A549 (cell line): Measurements from ENCODE around the gene DCPS. TPM values are rescaled to one million over a fixed set of nuclear protein-coding genes. Genes with fewer than 3 reads are reported as not detected.

Source experiments
- ATAC-seq, 2 experiments: fragments of 200-7000 bp in 1 of 2; fragments of >200 bp in 1 of 2; cut with Nextera tagmentation in 1 of 2; cut with Tn5 transposase in 1 of 2; 3 replicates each; pipeline versions ENCODE4 v1.8.0 to v1.9.1; 2018 to 2020; ENCODE audit warnings: mild to moderate bottlenecking in 1 of 2, moderate library complexity in 1 of 2
- CTCF ChIA-PET: fragments of 300-600 bp; sonication (Branson Sonifier 250); formaldehyde crosslinking; extraction: SDS; loops from one replicate; lab custom pipeline; 2021; ENCODE audit warnings: antibody characterized with exemption, inconsistent platforms; lab: Yijun Ruan, JAX
- POLR2A ChIA-PET: fragments of 350-600 bp; formaldehyde crosslinking; extraction: SDS; loops from one replicate; lab custom pipeline; 2021; ENCODE audit warnings: antibody characterized with exemption, inconsistent platforms; lab: Yijun Ruan, JAX
- DNase-seq, 2 experiments: peaks; one replicate each; pipeline versions ENCODE4 v3.0.0 to v3.0.0-alpha.2; 2011 to 2016; ENCODE audit warnings: low read depth in 1 of 2, low spot score in 1 of 2
- FAIRE-seq: peaks from 2 replicates; lab custom pipeline; 2011; peaks lifted over from hg19 to GRCh38; lab: Jason Lieb, UNC
- H3K27ac ChIP-seq, 2 experiments: fragments of >200 bp; sonication (Bioruptor Twin); formaldehyde crosslinking; 3 replicates each; pipeline ENCODE4 v1.5.1; 2016 to 2017
- H3K4me1 ChIP-seq: fragments of >200 bp; sonication (Bioruptor Twin); formaldehyde crosslinking; 3 replicates; pipeline ENCODE4 v1.6.1; 2016
- H3K4me2 ChIP-seq: fragments of >200 bp; sonication (Bioruptor Twin); formaldehyde crosslinking; 3 replicates; pipeline ENCODE4 v1.6.1; 2016
- H3K4me3 ChIP-seq: fragments of >200 bp; sonication (Bioruptor Twin); formaldehyde crosslinking; 3 replicates; pipeline ENCODE4 v1.5.1; 2016
- H3K9me3 ChIP-seq: fragments of >200 bp; sonication (Bioruptor Twin); formaldehyde crosslinking; 3 replicates; pipeline ENCODE4 v1.6.1; 2016
- BHLHE40 ChIP-seq: IDR thresholded peaks from 2 replicates; pipeline ENCODE4 v1.6.1; 2012; ENCODE audit warnings: low read depth, low read length, inconsistent platforms
- CEBPB ChIP-seq, 2 experiments: fragments of >200 bp in 1 of 2; sonication (Bioruptor Twin) in 1 of 2; formaldehyde crosslinking in 1 of 2; IDR thresholded peaks; 2 replicates each; pipeline ENCODE4 v1.6.1; 2012 to 2016
- EHMT2 ChIP-seq: fragments of 200-600 bp; sonication (generic); IDR thresholded peaks from 2 replicates; pipeline ENCODE4 v1.6.1; 2016; ENCODE audit warnings: antibody characterized with exemption, low read depth, mild to moderate bottlenecking, moderate library complexity
- EP300 ChIP-seq, 2 experiments: fragments of >200 bp; sonication (Bioruptor Twin); formaldehyde crosslinking; IDR thresholded peaks; 2 replicates in 1 of 2; 3 replicates in 1 of 2; pipeline ENCODE4 v1.6.1; 2016 to 2017
- HOXB13 ChIP-seq: fragments of 250-450 bp; sonication (Bioruptor Pico); IDR thresholded peaks from 2 replicates; pipeline ENCODE4 v1.5.0; 2020; ENCODE audit warnings: low read depth, mild to moderate bottlenecking, moderate library complexity
- KDM5A ChIP-seq: fragments of 200-600 bp; sonication (generic); IDR thresholded peaks from 2 replicates; pipeline ENCODE4 v1.6.1; 2016; ENCODE audit warnings: antibody characterized with exemption, mild to moderate bottlenecking
- NR3C1 ChIP-seq: fragments of >200 bp; sonication (Bioruptor Twin); formaldehyde crosslinking; IDR thresholded peaks from 3 replicates; pipeline ENCODE4 v1.6.1; 2017
- POLR2A ChIP-seq: IDR thresholded peaks from 2 replicates; pipeline ENCODE4 v1.6.1; 2012; ENCODE audit warnings: mild to moderate bottlenecking, low read length
- RARB ChIP-seq: fragments of 250-450 bp; sonication (Bioruptor Pico); IDR thresholded peaks from 2 replicates; pipeline ENCODE4 v1.8.0; 2021; ENCODE audit warnings: mild to moderate bottlenecking, moderate library complexity
- RCOR1 ChIP-seq: fragments of 150-350 bp; IDR thresholded peaks from 2 replicates; pipeline ENCODE4 v1.6.1; 2014; ENCODE audit warnings: antibody characterized with exemption, low read length, low read depth
- RNF2 ChIP-seq: fragments of 200-600 bp; sonication (generic); IDR thresholded peaks from 2 replicates; pipeline ENCODE4 v1.6.1; 2016; ENCODE audit warnings: low read depth, mild to moderate bottlenecking, antibody characterized with exemption, moderate library complexity, borderline replicate concordance
- ZFP36 ChIP-seq: fragments of 450-650 bp; IDR thresholded peaks from 2 replicates; pipeline ENCODE4 v1.6.1; 2014; ENCODE audit warnings: borderline replicate concordance; ENCODE audit not compliant: partially characterized antibody
- WGBS: methylation state at CpG from one replicate; pipeline ENCODE4 v1.1.6; 2017; ENCODE audit errors: missing lambda C conversion rate; 5-methylcytosine and 5-hydroxymethylcytosine counted together
- polyA plus RNA-seq, 4 experiments: library from polyadenylated mRNA; depleted of rRNA in 3 of 4; stranded (reverse); fragments of >200 nt; fragmentation: RNase III in 1 of 4; extraction: RNeasy Plus Mini Kit Qiagen cat#74134 plus additional on column Dnase treatment in 1 of 4; gene quantifications; 2 replicates in 3 of 4; 3 replicates in 1 of 4; pipeline ENCODE4 v1.2.3, GENCODE V29; 2011 to 2017
- TF ChIP-seq, protein P1 (sequence below): fragments of 200-600 bp; sonication (generic); IDR thresholded peaks from 2 replicates; pipeline ENCODE4 v1.6.1; 2016; ENCODE audit warnings: antibody characterized with exemption, mild to moderate bottlenecking, moderate library complexity
- TF ChIP-seq, protein P2 (sequence below): IDR thresholded peaks from 2 replicates; pipeline ENCODE4 v1.6.1; 2012; ENCODE audit warnings: low read depth, borderline replicate concordance
- TF ChIP-seq, protein P3 (sequence below): fragments of 150-350 bp; IDR thresholded peaks from 2 replicates; pipeline ENCODE4 v1.6.1; 2014; ENCODE audit warnings: low read depth, mild to moderate bottlenecking, low read length

The DCPS gene
- polyA plus RNA-seq, 2 of the 4 experiments (the other 2 are of a cell fraction) = 17.8 to 23.0 TPM

DNA sequence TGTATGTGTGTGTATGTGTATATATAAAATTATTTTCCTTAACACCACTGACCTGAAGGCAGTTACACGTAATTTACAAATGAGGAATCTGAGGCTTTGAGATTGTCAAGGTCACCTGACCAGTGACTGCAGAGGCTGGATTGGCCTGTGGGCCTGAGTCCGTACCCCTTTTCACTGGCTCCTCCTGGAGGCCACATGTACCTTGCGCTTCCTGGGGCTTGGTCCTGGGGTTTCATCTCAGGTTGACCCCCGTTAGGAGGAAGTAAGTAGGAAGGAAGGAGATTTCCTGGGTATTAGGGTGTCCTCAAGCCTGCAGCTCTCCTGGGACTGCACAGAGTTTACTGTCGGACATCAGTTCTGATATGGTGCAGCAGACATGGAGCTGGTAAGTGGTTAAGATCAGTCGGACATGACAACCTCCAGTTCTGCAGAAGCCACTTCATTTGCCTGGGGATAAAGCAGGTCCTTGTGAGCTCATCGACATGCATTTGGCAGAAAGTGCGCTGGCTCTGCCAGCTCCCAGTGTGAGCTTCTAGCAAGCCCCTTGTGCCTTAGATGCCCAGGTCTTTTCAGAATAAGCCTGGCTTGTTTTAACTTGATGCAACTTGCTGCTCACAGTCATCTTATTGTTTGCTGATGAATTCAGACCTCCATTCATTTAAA, 88.2 kb downstream of the DCPS start (continued):
- TF ChIP-seq, protein P1, sequence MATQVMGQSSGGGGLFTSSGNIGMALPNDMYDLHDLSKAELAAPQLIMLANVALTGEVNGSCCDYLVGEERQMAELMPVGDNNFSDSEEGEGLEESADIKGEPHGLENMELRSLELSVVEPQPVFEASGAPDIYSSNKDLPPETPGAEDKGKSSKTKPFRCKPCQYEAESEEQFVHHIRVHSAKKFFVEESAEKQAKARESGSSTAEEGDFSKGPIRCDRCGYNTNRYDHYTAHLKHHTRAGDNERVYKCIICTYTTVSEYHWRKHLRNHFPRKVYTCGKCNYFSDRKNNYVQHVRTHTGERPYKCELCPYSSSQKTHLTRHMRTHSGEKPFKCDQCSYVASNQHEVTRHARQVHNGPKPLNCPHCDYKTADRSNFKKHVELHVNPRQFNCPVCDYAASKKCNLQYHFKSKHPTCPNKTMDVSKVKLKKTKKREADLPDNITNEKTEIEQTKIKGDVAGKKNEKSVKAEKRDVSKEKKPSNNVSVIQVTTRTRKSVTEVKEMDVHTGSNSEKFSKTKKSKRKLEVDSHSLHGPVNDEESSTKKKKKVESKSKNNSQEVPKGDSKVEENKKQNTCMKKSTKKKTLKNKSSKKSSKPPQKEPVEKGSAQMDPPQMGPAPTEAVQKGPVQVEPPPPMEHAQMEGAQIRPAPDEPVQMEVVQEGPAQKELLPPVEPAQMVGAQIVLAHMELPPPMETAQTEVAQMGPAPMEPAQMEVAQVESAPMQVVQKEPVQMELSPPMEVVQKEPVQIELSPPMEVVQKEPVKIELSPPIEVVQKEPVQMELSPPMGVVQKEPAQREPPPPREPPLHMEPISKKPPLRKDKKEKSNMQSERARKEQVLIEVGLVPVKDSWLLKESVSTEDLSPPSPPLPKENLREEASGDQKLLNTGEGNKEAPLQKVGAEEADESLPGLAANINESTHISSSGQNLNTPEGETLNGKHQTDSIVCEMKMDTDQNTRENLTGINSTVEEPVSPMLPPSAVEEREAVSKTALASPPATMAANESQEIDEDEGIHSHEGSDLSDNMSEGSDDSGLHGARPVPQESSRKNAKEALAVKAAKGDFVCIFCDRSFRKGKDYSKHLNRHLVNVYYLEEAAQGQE = no peak
- no peak for TF ChIP-seq RARB

DNA sequence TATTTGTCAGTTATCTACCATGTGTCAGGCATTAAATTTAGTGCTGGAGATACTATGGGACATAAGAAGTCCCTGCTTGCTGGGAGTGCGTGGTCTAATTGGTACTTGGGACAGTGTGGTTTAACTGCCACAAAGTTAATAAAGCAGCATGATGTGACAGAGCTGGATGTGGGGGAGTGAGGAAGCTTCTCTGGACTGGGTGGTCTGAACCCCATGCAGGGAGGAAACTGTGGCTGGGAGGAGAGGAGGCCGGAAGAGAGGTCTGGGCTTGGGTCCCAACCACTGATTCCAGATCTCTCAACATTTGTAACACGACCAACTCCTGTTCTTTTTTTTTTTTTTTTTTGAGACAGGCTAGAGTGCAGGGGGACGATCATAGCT, 88.8 kb downstream of the DCPS start:
- no peak for ATAC-seq
- Histone ChIP-seq H3K9me3 (no peaks in the 10 kb centered on the region), H3K27ac (no peak overlapping the region), H3K4me1 (no peaks in the 10 kb centered on the region), H3K4me2 (no peak overlapping the region)
- 96% methylated on average over 4 of the region's 4 CpGs for WGBS
- no peak for DNase-seq
- CTCF ChIA-PET = interaction anchor here (1.0 to 1.2 kb wide), 2 partner anchors 12 to 82 kb away, joined by 3 read pairs; no protein-coding TSS in a partner anchor
- FAIRE-seq = no peak
- TF ChIP-seq EHMT2 = no peak
- TF ChIP-seq, protein P1 = no peak
- no peak for TF ChIP-seq RCOR1
- TF ChIP-seq KDM5A = no peak
- TF ChIP-seq NR3C1 = no peak
- no peak for TF ChIP-seq ZFP36
- TF ChIP-seq, protein P2, sequence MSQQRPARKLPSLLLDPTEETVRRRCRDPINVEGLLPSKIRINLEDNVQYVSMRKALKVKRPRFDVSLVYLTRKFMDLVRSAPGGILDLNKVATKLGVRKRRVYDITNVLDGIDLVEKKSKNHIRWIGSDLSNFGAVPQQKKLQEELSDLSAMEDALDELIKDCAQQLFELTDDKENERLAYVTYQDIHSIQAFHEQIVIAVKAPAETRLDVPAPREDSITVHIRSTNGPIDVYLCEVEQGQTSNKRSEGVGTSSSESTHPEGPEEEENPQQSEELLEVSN = no peak
- no peak for TF ChIP-seq EP300 (IDR thresholded peaks at IDR 0.05)
- no peak for TF ChIP-seq RNF2
- TF ChIP-seq, all 56 proteins: peak for 0
- no peak overlapping the region for H3K4me3 ChIP-seq
- POLR2A ChIA-PET = no interaction called here

DNA sequence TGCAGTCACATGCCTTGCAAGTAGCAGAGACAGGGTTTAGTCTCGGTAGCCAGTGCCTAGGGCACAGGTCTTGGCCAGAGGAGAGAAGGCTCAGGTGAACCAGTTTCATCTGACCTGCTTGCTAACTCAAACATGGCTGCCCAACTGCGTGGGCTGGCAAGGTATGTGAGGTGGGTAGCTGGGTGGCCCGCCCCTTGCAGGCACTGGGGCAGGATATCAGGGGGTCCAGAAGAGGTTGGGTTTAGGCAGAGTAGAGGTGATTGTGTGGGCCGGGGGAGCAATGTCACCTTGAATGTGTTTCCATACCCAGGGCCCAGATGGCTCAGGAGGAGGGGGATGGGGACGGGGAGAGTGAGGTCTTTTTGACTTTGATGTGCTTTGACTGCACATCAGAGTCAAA, 89.3 kb downstream of the DCPS start:
- ATAC-seq = no peak
- no peak overlapping the region for H3K4me3 ChIP-seq
- no peak for FAIRE-seq
- POLR2A ChIA-PET = no interaction called here
- no peaks in the 10 kb centered on the region for H3K9me3 ChIP-seq
- CTCF ChIA-PET = no interaction called here
- WGBS = 93% methylated on average over 4 of the region's 5 CpGs
- no peak overlapping the region for H3K27ac ChIP-seq
- H3K4me2 ChIP-seq = no peak overlapping the region
- DNase-seq = no peak
- H3K4me1 ChIP-seq = no peaks in the 10 kb centered on the region
- TF ChIP-seq BHLHE40 = no peak
- TF ChIP-seq, protein P3, sequence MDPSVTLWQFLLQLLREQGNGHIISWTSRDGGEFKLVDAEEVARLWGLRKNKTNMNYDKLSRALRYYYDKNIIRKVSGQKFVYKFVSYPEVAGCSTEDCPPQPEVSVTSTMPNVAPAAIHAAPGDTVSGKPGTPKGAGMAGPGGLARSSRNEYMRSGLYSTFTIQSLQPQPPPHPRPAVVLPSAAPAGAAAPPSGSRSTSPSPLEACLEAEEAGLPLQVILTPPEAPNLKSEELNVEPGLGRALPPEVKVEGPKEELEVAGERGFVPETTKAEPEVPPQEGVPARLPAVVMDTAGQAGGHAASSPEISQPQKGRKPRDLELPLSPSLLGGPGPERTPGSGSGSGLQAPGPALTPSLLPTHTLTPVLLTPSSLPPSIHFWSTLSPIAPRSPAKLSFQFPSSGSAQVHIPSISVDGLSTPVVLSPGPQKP = no peak
- no peak for TF ChIP-seq CEBPB (IDR thresholded peaks at IDR 0.05)
- TF ChIP-seq POLR2A = no peak
- TF ChIP-seq HOXB13 = no peak
